Upper lobe of left lung (tissue), 4 donors: ENCODE results near the gene NUDT3.

Source experiments
- POLR2A ChIP-seq, 4 donors: fragments of 450-650 bp; IDR thresholded peaks; one replicate each; pipeline ENCODE4 v1.5.1; 2016 to 2017; ENCODE audit warnings: antibody characterized with exemption in 4 of 4, mild to moderate bottlenecking in 2 of 4
- TF ChIP-seq, protein P1 (sequence below), 6 experiments: fragments of 450-650 bp in 4 of 6; fragments of 200-600 bp in 2 of 6; sonication (generic) in 2 of 6; IDR thresholded peaks; one replicate each; pipeline ENCODE4 v1.5.1; 2016 to 2019; ENCODE audit warnings: antibody characterized with exemption in 6 of 6

DNA sequence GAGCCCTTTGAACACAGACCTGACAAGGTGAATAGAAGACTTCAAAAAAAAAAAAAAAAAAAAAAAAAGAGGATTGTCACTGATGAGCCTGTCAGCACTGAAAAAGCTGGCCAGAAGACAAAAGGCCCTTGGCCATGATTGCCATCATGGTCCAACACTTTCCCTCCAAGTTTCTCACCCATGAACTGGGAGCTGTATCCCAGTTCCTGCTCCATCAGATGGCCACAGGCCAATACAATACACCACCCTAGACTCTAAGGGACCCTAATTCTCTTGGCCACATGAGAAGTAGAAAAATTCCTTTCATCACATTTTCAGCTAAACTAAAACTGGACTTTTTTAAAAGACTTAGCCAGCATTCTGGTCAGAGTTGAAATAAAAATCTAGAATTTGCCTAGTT lies 50.2 kb downstream of the NUDT3 start:
- no peak for TF ChIP-seq POLR2A (IDR thresholded peaks at IDR 0.05)
- TF ChIP-seq, protein P1, sequence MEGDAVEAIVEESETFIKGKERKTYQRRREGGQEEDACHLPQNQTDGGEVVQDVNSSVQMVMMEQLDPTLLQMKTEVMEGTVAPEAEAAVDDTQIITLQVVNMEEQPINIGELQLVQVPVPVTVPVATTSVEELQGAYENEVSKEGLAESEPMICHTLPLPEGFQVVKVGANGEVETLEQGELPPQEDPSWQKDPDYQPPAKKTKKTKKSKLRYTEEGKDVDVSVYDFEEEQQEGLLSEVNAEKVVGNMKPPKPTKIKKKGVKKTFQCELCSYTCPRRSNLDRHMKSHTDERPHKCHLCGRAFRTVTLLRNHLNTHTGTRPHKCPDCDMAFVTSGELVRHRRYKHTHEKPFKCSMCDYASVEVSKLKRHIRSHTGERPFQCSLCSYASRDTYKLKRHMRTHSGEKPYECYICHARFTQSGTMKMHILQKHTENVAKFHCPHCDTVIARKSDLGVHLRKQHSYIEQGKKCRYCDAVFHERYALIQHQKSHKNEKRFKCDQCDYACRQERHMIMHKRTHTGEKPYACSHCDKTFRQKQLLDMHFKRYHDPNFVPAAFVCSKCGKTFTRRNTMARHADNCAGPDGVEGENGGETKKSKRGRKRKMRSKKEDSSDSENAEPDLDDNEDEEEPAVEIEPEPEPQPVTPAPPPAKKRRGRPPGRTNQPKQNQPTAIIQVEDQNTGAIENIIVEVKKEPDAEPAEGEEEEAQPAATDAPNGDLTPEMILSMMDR (IDR thresholded peaks at IDR 0.05), result no peak
